Measurements from ENCODE around the gene TNNC2. TPM values are rescaled to one million over a fixed set of nuclear protein-coding genes. Genes with fewer than 3 reads are reported as not detected.

The TNNC2 gene
- total and polyA plus RNA-seq, 2 of the 13 experiments (the other 11 are each of a cell fraction or from before 2014, with no cell fraction given) = 1.8 to 4.7 TPM

DNA sequence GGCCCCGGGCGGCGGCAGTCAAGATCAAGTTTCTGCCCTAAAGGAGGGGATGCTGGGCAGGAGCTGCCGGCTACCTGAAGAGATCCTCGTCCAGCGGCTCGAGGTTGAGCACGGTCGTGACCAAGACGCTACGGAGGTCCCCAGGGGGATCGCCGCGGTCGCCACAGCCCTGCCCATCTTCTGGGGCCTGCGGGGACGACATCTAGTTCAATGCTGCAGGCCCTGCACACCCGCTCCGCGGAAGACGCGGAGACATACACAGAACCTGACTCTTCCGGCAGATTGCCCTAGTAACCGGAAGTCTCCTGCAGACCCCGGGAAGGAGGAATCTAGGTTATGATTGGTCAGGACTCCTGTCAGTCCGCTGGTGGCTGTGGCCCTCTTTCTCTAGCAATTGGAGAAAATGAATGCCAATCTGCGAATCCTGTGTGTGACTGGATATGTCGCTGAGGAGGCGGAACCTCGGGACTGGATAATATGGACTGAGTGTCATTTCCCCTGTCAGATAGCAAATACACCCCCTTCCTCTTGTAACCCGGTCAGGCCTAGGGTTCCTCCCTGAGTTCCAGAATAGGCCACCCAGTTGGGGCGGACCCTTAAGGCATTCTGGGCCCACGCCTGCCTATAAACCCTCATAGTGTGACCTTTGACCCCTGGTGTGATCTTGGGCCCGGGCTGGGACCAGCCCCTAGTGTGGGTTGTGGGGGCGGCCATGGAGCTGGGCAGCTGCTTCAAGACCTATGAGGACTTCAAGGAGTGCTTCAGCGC, 30.2 kb upstream of the TNNC2 start, which contains the start of the genes ACOT8 and ZSWIM3 (continued):
- TF ChIP-seq, protein P1, sequence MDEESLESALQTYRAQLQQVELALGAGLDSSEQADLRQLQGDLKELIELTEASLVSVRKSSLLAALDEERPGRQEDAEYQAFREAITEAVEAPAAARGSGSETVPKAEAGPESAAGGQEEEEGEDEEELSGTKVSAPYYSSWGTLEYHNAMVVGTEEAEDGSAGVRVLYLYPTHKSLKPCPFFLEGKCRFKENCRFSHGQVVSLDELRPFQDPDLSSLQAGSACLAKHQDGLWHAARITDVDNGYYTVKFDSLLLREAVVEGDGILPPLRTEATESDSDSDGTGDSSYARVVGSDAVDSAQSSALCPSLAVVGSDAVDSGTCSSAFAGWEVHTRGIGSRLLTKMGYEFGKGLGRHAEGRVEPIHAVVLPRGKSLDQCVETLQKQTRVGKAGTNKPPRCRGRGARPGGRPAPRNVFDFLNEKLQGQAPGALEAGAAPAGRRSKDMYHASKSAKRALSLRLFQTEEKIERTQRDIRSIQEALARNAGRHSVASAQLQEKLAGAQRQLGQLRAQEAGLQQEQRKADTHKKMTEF (CRISPR knock-in tag; IDR thresholded peaks at IDR 0.05) = peak; percentile 92
- TF ChIP-seq ZNF331 (CRISPR knock-in tag; IDR thresholded peaks at IDR 0.05) (peak; percentile 77), ZNF292 (CRISPR knock-in tag; IDR thresholded peaks at IDR 0.05; ENCODE audit: borderline replicate concordance, low read depth) (no peak; the same call in 1 of the 2 replicates), KDM6A (CRISPR knock-in tag; IDR thresholded peaks at IDR 0.05; ENCODE audit: low read depth) (no peak), NAIF1 (CRISPR knock-in tag; IDR thresholded peaks at IDR 0.05; ENCODE audit: borderline replicate concordance) (no peak), ZNF670 (CRISPR knock-in tag; IDR thresholded peaks at IDR 0.05; ENCODE audit: borderline replicate concordance) (no peak), HOXD1 (CRISPR knock-in tag; IDR thresholded peaks at IDR 0.05) (peak; percentile 72), GMEB1 (CRISPR knock-in tag; IDR thresholded peaks at IDR 0.05; ENCODE audit: borderline replicate concordance) (peak; percentile 69; the same call in 1 of the 2 replicates), KDM5A (IDR thresholded peaks at IDR 0.05; ENCODE audit: borderline replicate concordance, low read length) (peak; percentile 90), ZBTB2 (CRISPR knock-in tag; IDR thresholded peaks at IDR 0.05; ENCODE audit: low read depth) (no peak)
- TF ChIP-seq, protein P2, sequence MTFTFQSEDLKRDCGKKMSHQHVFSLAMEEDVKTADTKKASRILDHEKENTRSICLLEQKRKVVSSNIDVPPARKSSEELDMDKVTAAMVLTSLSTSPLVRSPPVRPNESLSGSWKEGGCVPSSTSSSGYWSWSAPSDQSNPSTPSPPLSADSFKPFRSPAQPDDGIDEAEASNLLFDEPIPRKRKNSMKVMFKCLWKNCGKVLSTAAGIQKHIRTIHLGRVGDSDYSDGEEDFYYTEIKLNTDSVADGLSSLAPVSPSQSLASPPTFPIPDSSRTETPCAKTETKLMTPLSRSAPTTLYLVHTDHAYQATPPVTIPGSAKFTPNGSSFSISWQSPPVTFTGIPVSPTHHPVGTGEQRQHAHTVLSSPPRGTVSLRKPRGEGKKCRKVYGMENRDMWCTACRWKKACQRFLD (CRISPR knock-in tag; IDR thresholded peaks at IDR 0.05; ENCODE audit: borderline replicate concordance) = peak; percentile 95; the same call in 1 of the 2 replicates
- TF ChIP-seq, protein P3, sequence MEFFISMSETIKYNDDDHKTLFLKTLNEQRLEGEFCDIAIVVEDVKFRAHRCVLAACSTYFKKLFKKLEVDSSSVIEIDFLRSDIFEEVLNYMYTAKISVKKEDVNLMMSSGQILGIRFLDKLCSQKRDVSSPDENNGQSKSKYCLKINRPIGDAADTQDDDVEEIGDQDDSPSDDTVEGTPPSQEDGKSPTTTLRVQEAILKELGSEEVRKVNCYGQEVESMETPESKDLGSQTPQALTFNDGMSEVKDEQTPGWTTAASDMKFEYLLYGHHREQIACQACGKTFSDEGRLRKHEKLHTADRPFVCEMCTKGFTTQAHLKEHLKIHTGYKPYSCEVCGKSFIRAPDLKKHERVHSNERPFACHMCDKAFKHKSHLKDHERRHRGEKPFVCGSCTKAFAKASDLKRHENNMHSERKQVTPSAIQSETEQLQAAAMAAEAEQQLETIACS (CRISPR knock-in tag; IDR thresholded peaks at IDR 0.05) = no peak
